Hematopoietic multipotent progenitor cell treated with erythropoietin and hydrocortisone succinate and interleukin-3 and kit ligand, for 4 days (in vitro differentiated cells): ENCODE measurements around the gene PTH2R.
A peak's percentile ranks its signal among the peaks of the same experiment; 100 is the strongest.
"Not testable (repeated sequence)": the region's sequence is repeated elsewhere in the genome, so short reads cannot be mapped to it uniquely, and the experiment has no call there.

ENCODE experiments used
- DNase-seq: peaks from one replicate; pipeline ENCODE4 v3.0.0-alpha.2; 2015

Gene PTH2R

DNA sequence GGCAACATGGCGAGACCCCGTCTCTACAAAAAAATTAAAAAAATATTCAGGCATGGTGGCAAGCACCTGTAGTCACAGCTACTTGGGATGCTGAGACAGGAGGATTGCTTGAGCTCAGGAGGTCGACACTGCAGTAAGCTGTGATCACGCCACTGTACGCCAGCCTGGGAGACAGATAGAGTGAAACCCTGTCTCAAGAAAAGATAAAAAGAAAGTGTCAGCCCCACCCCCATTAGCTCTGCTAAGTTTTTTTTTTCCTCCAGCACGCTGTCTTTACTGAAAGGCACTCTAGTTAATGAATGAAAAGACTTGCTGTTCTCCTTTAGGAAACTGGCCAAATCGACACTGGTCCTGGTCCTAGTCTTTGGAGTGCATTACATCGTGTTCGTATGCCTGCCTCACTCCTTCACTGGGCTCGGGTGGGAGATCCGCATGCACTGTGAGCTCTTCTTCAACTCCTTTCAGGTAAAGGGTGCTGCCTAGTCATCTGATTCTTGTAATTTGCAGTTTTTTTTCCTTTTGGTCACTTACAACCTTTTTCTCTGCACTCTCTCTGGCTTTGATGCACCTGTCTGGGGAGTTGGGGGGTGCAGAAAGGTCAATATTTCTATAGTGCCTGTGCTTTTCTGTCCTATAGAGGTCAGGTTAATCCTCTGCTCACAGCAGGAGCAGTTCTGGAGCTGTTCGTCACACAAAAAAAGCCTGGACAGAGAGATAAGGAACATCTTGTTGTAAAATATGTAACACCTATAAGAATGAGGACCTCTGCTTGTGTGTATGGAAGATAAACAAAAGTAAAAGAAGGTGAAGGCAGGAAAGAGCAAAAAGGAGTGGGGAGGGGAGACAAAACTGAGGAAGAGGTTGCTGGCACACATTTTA lies 82.3 kb downstream of the PTH2R start:
- DNase-seq: peak; percentile 89

DNA sequence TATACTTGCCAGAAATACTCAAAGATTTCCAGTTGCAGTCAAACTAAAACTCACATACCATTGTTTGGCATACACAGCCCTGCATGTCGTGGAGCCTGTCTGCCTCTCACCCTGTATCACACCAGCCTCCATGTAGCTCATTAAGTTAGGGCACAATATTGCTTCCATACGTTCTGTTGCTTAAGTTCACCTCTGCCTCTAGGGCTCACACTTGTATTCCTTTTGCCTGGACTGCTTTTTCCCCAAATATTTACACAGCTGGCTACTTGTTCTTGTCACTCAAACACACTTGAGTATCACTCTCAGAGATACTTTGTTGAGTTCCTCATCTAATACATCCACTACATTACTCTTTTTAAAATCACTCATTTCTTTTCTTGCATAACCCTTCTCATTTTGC lies 83.1 kb downstream of the PTH2R start:
- no peak for DNase-seq

DNA sequence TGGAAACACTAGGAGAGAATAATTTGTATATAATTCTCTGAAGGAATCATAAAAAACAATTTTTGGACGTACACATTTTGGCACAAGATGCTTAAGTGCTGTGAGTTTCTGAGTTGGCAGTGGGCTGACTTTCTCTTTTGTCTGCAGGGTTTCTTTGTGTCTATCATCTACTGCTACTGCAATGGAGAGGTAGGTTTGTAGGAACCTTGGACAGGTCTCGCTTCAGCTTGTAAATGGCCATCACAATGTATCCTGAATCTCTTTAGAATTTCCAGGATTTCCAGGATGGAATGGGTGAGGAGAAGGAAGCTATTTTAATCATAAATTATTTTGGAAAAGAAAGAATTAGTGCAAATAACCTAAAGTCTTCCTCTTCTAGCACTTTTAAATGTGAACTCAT lies 83.9 kb downstream of the PTH2R start:
- DNase-seq: no peak

- DNase-seq: peak; percentile 88
Observed at GRCh38 chr2:208491641-208492040, 85.0 kb downstream of the PTH2R start.

- DNase-seq: no peak
Observed at GRCh38 chr2:208492069-208492468, 85.5 kb downstream of the PTH2R start.

DNA sequence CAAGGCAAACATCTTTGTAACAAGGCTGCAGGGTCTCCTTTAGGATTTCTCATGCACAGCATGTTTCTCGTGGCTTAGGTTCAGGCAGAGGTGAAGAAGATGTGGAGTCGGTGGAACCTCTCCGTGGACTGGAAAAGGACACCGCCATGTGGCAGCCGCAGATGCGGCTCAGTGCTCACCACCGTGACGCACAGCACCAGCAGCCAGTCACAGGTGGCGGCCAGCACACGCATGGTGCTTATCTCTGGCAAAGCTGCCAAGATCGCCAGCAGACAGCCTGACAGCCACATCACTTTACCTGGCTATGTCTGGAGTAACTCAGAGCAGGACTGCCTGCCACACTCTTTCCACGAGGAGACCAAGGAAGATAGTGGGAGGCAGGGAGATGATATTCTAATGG lies 86.6 kb downstream of the PTH2R start:
- DNase-seq: no peak

GRCh38 chr2:208496129-208496528 lies 89.5 kb downstream of the PTH2R start:
- peak; percentile 41 for DNase-seq

DNA sequence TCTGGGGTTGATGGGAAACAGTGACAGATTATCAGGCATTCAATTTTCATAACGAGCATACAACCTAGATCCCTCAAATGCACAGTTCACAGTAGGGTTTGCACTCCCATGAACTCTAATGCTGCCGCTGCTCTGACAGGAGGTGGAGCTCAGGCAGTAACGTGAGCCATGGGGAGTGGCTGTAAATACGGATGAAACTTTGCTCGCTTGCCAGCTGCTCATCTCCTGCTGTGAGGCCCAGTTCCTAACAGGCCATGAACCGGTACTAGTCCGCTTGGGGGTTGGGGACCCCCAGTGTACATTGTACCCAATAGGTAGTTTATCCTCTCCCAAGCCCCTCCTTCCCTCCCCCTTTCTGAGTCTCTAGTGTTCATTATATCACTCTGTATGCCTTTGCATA lies 94.6 kb downstream of the PTH2R start:
- no peak for DNase-seq

DNA sequence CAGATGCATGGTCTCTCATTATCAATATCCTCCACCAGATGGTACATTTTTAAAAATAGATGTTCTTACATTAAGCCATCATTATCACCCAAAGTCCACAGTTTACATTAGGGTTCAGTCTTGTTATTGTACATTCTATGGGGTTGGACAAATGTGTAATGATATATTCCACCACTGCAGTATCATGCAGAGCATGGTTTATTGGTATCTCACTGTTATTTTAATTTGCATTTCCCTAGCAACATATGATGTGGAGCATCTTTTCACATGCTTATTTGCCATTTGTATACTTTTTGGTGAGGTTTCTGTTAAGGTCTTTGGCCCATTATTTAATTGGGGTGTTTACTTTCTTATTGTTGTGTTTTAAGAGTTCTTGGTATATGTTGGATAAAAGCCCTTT lies 95.7 kb downstream of the PTH2R start:
- DNase-seq: no peak

DNA sequence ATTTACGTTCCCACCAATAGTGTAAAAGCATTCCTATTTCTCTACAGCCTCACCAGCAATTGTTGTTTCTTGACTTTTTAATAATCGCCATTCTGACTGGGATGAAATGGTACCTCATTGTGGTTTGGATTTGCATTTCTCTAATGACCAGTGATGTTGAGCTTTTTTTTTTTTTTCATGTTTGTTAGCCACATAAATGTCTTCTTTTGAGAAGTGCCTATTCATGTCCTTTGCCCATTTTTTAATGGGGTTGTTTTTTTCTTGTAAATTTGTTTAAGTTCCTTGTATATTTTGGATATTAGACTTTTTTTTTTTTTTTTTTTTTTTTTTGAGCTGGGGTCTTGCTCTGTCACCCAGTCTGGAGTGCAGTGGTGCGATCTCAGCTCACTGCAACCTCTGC lies 98.8 kb downstream of the PTH2R start:
- not testable (repeated sequence) for DNase-seq

DNA sequence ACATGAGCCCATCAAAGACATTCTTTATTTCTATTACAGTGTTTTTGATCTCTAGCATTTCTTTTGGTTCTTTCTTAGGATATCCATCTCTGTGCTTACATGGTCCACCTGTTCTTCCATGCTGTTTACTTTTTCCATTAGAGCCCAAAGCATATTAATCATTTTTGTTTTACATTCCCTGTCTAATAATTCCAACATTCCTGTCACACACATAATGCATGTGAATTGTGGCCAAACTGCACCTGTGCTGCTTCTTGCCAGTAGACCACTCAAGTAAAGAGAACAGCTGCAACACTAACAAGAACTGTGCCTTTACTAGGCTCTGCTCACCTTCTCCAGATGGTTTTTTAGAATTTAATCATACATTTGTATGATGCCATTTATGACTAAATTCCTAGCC lies 103.0 kb downstream of the PTH2R start:
- DNase-seq: no peak

DNA sequence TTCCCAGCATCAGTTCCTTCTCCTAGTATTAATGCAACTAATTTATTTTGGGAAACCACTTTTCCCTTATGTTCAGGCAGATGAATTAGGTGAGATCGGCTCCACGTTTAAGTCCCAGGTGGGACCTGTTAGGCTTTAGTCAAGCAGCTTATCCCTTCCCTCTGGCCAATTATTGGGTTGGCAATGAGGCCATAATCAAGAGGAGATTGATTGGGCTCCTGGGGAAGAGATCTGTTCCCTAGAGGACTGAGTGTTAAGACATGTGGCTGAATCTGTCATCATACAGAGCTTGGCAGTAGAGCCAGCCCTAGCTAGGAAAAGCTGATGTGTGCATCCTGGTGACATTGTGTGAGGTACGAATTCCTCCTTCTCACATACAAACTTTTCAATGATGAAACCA lies 104.4 kb downstream of the PTH2R start:
- no peak for DNase-seq

GRCh38 chr2:208511573-208511972 lies 105.0 kb downstream of the PTH2R start:
- DNase-seq: no peak

GRCh38 chr2:208515099-208515498 lies 108.5 kb downstream of the PTH2R start:
- no peak for DNase-seq

- not testable (repeated sequence) for DNase-seq
Observed at GRCh38 chr2:208523069-208523468, 116.5 kb downstream of the PTH2R start.

DNA sequence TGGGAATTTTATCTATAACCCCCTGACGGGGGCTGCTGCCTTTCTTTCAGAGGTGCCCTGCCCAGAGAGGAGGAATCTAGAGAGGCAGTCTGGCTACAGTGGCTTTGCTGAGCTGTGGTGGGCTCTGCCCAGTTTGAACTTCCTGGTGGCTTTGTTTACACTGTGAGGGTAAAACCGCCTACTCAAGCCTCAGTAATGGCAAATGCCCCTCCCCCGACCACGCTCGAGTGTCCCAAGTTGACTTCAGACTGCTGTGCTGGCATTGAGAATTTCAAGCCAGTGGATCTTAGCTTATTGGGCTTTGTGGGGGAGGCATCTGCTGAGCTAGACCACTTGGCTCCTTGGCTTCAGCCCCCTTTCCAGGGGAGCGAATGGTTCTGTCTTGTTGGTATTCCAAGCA lies 118.6 kb downstream of the PTH2R start:
- DNase-seq: not testable (repeated sequence)

DNA sequence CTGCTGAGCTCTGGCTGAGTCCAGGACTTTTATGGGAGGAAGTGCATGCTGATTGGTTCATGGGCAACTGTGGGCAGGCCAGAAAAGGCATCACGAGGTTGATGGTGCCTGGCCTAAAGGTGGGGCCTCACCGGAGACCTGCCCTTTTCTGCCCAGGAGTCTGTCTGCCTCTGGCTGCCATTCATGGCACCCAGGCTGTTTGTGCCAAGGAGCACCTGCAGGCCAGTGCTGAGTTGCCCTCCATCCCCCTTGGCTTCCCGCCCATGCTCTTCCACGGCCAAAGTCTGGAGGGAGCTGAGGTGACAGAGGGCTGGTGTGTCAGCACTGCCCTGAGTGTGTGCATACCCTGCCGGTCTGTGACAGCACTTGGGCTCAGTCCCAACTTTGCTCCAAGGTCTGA lies 123.2 kb downstream of the PTH2R start:
- no peak for DNase-seq

DNA sequence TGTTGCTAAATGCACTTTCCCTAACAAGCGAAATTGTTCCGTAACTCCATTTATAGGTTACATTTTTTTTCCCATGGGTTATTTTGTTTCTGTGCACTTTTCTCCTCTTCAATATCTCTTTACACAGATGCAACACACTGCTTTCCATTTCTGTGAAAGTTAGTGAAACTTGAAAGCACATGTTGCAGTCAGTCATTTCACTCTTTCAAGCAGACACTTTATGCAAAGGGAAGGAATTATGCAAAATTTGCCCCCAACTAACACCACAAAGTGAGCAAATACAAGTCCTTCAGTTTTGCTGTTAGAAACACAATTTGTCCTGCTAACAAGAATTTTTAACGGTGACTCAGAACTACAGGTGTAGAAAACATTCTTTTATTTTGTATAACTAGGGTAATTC lies 124.8 kb downstream of the PTH2R start:
- DNase-seq: no peak

- DNase-seq: not testable (repeated sequence)
Observed at GRCh38 chr2:208535578-208535977, 129.0 kb downstream of the PTH2R start.

DNA sequence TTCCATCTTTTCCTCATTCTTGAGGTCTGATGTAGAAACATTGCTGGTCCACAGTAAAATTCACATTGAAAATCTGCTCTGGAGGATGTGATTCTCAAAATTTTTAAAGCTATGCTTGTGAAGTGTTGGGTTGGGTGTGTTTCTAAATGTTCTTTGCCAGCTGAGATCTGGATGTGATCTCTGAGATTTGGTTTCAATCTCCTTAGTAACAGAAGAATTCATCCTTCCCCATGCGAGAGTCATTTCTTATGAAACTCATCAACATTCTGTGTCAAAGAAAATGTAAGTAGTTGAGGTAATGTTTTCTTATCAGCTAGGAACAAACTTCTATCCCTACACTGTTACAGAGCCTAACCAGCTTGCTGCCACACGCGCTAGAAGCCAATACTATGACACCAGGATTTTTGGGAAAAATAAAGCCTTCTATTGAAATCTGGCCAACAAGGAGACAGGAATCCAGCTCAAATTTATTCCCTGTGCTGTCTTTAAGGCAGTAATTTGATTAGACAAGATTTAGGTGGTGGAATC lies 134.9 kb downstream of the PTH2R start:
- DNase-seq: peak; percentile 53

DNA sequence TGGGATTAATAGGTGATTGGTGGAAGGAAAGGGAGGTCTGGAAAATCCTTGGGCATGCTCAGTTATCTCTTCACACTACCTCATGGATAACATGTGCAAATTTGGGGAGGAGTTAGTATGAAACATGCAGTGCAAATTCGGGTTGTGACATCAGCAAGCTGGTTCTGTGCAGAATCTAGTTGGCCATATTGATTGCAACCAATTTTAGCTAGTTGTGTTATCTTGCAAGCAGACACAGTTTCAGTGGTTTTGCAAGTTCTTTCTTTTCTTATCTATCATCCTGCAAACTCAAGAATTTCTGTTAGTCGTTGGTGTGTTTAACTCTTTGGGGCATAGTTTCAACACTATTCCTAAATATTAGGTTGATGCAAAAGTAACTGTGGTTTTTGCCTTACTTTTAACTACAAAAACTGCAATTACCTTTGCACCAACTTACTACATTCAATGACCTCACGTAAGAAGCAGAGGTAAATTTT lies 135.4 kb downstream of the PTH2R start:
- peak; percentile 96 for DNase-seq

DNA sequence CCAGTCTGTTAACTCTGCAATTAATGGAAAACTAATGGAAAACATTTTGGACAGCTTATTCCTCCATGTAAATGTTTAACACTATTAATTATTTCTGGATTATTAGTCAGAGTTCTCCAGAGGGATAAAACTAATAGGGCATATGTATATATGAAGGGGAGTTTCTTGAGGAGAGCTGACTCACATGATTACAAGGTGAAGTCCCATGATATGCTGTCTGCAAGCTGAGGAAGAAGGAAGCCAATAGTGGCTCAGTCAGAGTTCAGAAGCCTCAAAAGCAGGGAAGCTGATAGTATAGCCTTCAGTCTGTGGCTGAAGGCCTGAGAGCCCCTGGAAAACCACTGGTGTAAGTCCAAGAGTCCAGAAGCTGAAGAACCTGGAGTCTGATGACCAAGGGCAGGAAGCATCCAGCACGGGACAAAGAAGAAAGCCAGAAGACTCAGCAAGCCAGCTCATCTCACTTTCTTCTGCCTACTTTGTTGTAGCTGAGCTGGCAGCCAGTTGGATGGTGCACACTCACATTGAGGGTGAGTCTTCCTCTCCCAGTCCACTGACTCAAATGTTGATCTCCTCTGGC lies 136.0 kb downstream of the PTH2R start:
- peak; percentile 76 for DNase-seq
